Hepatocyte (in vitro differentiated cells): ENCODE results near the gene FRMD3.

Source experiments
- CTCF ChIP-seq: fragments of 200-600 bp; sonication (generic); IDR thresholded peaks from 2 replicates; pipeline ENCODE4 v1.5.1; 2016; ENCODE audit warnings: antibody characterized with exemption, mild to moderate bottlenecking; ENCODE audit not compliant: poor library complexity
- EZH2 ChIP-seq: fragments of 200-600 bp; sonication (generic); IDR thresholded peaks from 2 replicates; pipeline ENCODE4 v1.6.1; 2016; ENCODE audit warnings: antibody characterized with exemption, mild to moderate bottlenecking, borderline replicate concordance
- EZH2phosphoT487 ChIP-seq: fragments of 200-600 bp; sonication (generic); IDR thresholded peaks from one replicate; pipeline ENCODE4 v1.6.1; 2018; ENCODE audit warnings: antibody characterized with exemption, mild to moderate bottlenecking, low read depth, moderate library complexity; ENCODE audit not compliant: unreplicated experiment, severe bottlenecking

GRCh38 chr9:83466877-83467276 lies 71.3 kb downstream of the FRMD3 start:
- TF ChIP-seq EZH2 (no peak), CTCF (no peak), EZH2phosphoT487 (no peak)
